Panc1 (cell line): ENCODE results near the gene TACO1. TPM values are rescaled to one million over a fixed set of nuclear protein-coding genes. Genes with fewer than 3 reads are reported as not detected.

Source experiments
- ATAC-seq: fragments of 200-7000 bp; cut with Tn5 transposase; 2 replicates; pipeline ENCODE4 v1.9.1; 2020; ENCODE audit warnings: mild to moderate bottlenecking, moderate library complexity
- BruUV-seq: library from RNA; stranded (reverse); fragments of 400-500 nt; replicated peaks from 2 replicates; lab custom pipeline; 2021; lab: Mats Ljungman, UMichigan
- CTCF ChIA-PET: fragments of 300-600 bp; sonication (Branson Sonifier 250); formaldehyde crosslinking; loops from one replicate; lab custom pipeline; 2022; ENCODE audit warnings: antibody characterized with exemption; lab: Charles Lee
- POLR2A ChIA-PET: fragments of 300-600 bp; sonication (Branson Sonifier 250); formaldehyde crosslinking; loops from one replicate; lab custom pipeline; 2022; ENCODE audit warnings: antibody characterized with exemption; lab: Charles Lee
- DNase-seq: peaks from one replicate; pipeline ENCODE4 v3.0.0-alpha.2; 2010; ENCODE audit warnings: low read depth, low spot score
- H3K27ac ChIP-seq: 2 replicates; pipeline ENCODE4 v1.5.1; 2011; ENCODE audit warnings: mild to moderate bottlenecking, low read length, inconsistent platforms
- H3K27me3 ChIP-seq: fragments of 200-500 bp; sonication (Bioruptor generic); 2 replicates; pipeline ENCODE4 v1.6.0; 2014; ENCODE audit warnings: low read length, inconsistent platforms; ENCODE audit not compliant: control insufficient read depth, insufficient read depth
- H3K36me3 ChIP-seq: fragments of 200-500 bp; sonication (Bioruptor generic); 2 replicates; pipeline ENCODE4 v1.5.1; 2014; ENCODE audit warnings: inconsistent platforms, mild to moderate bottlenecking, low read length, moderate library complexity; ENCODE audit not compliant: control insufficient read depth, insufficient read depth
- H3K4me1 ChIP-seq: 2 replicates; pipeline ENCODE4 v1.5.1; 2011; ENCODE audit warnings: inconsistent platforms, mild to moderate bottlenecking, low read length, moderate library complexity; ENCODE audit not compliant: control insufficient read depth, insufficient read depth
- H3K4me3 ChIP-seq, 2 experiments: 2 replicates each; pipeline ENCODE4 v1.5.1; 2011 to 2012; ENCODE audit warnings: low read depth in 2 of 2, low read length in 2 of 2, mild to moderate bottlenecking in 2 of 2, inconsistent platforms in 1 of 2, moderate library complexity in 1 of 2
- H3K9me3 ChIP-seq: fragments of 200-500 bp; sonication (Bioruptor generic); 2 replicates; pipeline ENCODE4 v1.5.1; 2014; ENCODE audit warnings: low read depth, mild to moderate bottlenecking, inconsistent platforms, low read length, moderate library complexity; ENCODE audit not compliant: control insufficient read depth, insufficient read depth
- CTCF ChIP-seq: fragments of 450-650 bp; IDR thresholded peaks from 2 replicates; pipeline ENCODE4 v1.5.1; 2017; ENCODE audit warnings: mild to moderate bottlenecking
- POLR2AphosphoS5 ChIP-seq: IDR thresholded peaks from 2 replicates; pipeline ENCODE4 v1.6.1; 2012; ENCODE audit warnings: mild to moderate bottlenecking, low read depth, low read length, moderate library complexity
- REST ChIP-seq, 2 experiments: IDR thresholded peaks; 2 replicates each; pipeline ENCODE4 v1.6.1; 2011 to 2012; ENCODE audit warnings: low read depth in 2 of 2, control low read depth in 1 of 2, low read length in 1 of 2, mild to moderate bottlenecking in 1 of 2, moderate library complexity in 1 of 2; ENCODE audit not compliant: insufficient read depth in 1 of 2
- SIN3A ChIP-seq: IDR thresholded peaks from 2 replicates; pipeline ENCODE4 v1.6.1; 2012; ENCODE audit warnings: low read depth, mild to moderate bottlenecking, low read length, moderate library complexity, borderline replicate concordance; ENCODE audit not compliant: insufficient read depth
- TCF7L2 ChIP-seq: IDR thresholded peaks from 2 replicates; pipeline ENCODE4 v1.6.1; 2011; ENCODE audit warnings: mild to moderate bottlenecking, low read depth, low read length, inconsistent platforms
- in situ Hi-C: cut with HindIII; loops from 2 replicates; pipeline ENCODE4 v1.10.0; 2016; ENCODE audit warnings: low sequenced_read_pairs, low pct_unique_long_range_greater_than_20kb
- intact Hi-C: fragments of 100-400 bp; cut with micrococcal nuclease; formaldehyde crosslinking; loops from one replicate; pipeline ENCODE4 v1.10.0; 2022; ENCODE audit not compliant: unreplicated experiment
- total RNA-seq: library from RNA; stranded (reverse); gene quantifications from one replicate; pipeline ENCODE4 v1.2.1, GENCODE V29; 2021; ENCODE audit not compliant: unreplicated experiment

The TACO1 gene
- total RNA-seq, 1 experiment from 2014 or later, result 17.9 TPM

GRCh38 chr17:63647065-63647725, 46.5 kb downstream of the TACO1 start:
- CTCF ChIA-PET, result no interaction called here

GRCh38 chr17:63647936-63648335, 47.2 kb downstream of the TACO1 start:
- Histone ChIP-seq H3K27ac (no peak overlapping the region), H3K27me3 (no peaks in the 10 kb centered on the region), H3K4me3 (no peak overlapping the region), H3K4me1 (no peaks in the 10 kb centered on the region), H3K9me3 (no peaks in the 10 kb centered on the region), H3K36me3 (no peaks in the 10 kb centered on the region)
- POLR2A ChIA-PET, result no interaction called here
- ATAC-seq, result no peak
- CTCF ChIA-PET, result no interaction called here
- no peak for DNase-seq
- in situ Hi-C loops (no loop called here), intact Hi-C loops (no loop called here)
- BruUV-seq, result no TSS peak
- TF ChIP-seq SIN3A, result no peak
- no peak for TF ChIP-seq CTCF
- no peak for TF ChIP-seq TCF7L2
- no peak for TF ChIP-seq REST (IDR thresholded peaks at IDR 0.05; ENCODE audit: insufficient read depth in 1 of 2, low read depth in 2 of 2, low read length in 1 of 2)
- TF ChIP-seq POLR2AphosphoS5, result no peak

More at GRCh38 chr17:63647065-63647725, 46.5 kb downstream of the TACO1 start:
- in situ Hi-C loops, result no loop called here
- BruUV-seq, result no TSS peak
- Histone ChIP-seq H3K4me1 (no peaks in the 10 kb centered on the region), H3K4me3 (no peak overlapping the region), H3K27ac (no peak overlapping the region), H3K9me3 (no peaks in the 10 kb centered on the region), H3K27me3 (no peaks in the 10 kb centered on the region), H3K36me3 (no peaks in the 10 kb centered on the region)
- POLR2A ChIA-PET, result no interaction called here
- intact Hi-C loops, result no loop called here
- DNase-seq (no peak), ATAC-seq (no peak)
- TF ChIP-seq SIN3A (no peak), TCF7L2 (no peak), CTCF (no peak), REST (IDR thresholded peaks at IDR 0.05; ENCODE audit: insufficient read depth in 1 of 2, low read depth in 2 of 2, low read length in 1 of 2) (no peak), POLR2AphosphoS5 (no peak)
